CD4-positive, alpha-beta T cell treated with Interleukin-4 for 1 hour (primary cell): ENCODE data around the gene SMIM28.
A peak's percentile ranks its signal among the peaks of the same experiment; 100 is the strongest.
"Not testable (repeated sequence)": the region's sequence is repeated elsewhere in the genome, so short reads cannot be mapped to it uniquely, and the experiment has no call there.

Experiments
- DNase-seq, 2 donors: peaks; one replicate each; pipeline ENCODE4 v3.0.0-alpha.2; 2020 to 2022

SMIM28 gene

DNA sequence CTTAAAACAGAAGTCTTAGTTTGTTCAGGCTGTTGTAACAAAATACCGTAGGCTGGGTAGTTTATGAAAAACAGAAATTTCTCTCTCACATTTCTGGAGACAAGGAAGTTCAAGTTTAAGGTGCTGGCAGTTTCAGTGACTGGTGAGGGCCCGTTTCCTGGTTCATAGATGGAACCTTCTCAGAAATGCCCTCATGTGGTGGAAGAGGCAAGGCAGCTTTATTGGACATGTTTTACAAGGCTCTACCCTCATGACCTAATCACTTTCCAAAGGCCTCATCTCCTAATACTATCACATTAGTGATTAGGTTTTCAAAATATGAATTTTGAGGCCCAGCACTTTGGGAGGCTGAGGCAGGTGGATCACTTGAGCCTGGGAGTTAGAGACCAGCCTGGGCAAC lies 28.7 kb downstream of the SMIM28 start:
- peak in 1 of 2 donors; percentile 14 for DNase-seq

DNA sequence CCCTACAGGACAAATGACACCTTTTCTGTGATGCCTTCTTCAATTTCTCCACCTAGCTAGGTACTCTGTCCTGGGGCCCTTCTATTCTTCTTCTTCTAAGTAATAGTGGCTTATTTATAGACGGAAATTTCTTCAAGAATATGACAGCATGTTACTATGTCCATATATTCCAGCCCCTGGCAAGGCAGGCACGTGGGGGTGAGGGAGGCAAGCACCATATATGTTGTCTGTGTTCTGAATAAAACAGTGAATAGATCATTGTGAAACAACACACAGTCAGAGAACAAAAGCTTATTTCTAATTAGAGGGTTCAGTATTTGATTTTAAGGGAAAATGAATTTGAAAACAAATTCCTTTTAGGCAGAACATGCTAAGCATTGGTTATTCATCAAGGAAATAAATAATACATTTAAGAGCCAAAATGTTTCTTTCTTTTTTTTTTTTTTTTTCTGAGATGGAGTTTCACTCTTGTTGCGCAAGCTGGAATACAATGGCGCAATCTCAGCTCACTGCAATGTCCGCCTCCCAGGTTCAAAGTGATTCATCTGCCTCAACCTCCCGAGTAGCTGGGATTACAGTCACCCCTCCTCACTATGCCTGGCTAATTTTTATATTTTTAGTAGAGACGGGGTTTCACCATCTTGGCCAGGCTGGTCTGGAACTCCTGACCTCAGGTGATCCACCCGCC lies 32.5 kb downstream of the SMIM28 start:
- peak in 1 of 2 donors; percentile 38 for DNase-seq

DNA sequence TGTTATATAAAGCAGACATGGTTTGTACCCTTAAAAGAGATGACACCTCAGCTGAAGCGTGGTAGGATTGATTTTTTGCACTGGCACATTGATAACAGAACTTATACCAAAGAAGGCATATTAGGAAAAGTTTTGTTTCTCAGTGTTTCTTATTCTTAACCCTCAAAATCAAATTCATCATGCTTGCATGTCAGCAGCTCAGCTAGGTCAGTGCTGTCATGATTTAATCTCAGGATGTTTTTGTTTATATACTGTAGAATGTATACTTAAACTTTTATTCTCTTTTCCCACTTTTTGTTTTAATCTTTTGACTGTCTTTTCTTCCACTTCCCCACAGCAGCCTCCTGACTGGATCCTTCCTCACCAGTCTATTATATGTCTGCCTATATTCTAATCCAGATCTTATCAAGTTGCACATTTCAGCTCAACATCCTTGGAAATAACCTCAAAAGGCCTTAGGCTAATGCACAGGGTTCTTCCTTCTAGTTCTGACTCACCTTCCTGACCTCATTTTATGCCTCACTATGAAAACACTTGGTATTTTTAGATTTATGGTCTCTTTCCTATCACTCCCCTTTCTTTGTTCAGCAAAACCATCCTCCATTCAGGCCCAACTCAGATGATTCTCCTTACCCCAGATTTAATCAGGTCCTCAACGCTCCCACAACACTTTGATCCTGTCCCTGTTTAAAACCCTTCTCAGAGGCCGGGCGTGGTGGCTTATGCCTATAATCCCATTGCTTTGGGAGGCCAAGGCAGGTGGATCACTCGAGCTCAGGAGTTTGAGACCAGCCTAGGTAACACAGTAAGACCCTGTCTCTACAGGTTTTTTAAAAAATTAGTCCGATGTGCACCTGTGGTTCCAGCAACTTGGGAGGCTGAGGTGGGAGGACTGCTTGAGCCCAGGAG lies 33.5 kb downstream of the SMIM28 start:
- DNase-seq = no peak

DNA sequence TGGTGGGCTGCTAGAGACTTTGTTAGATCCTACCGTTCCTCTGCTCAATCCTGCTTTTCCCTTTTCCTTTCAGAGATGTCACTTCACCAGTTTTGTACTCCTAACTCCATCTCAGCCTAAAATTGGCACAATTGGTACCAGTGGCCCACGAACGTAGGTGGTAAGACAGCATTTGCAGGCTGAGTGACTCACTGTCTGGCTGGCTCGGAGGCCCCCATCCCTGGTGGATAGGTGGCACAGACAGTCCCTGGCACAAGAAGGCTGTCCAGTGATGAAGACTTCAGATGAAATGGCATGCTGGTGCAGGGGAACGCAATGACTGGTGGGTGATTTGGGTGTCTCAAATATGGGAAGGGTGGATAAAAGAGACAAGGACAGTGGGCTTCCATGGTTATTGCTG lies 37.4 kb downstream of the SMIM28 start:
- no peak for DNase-seq

DNA sequence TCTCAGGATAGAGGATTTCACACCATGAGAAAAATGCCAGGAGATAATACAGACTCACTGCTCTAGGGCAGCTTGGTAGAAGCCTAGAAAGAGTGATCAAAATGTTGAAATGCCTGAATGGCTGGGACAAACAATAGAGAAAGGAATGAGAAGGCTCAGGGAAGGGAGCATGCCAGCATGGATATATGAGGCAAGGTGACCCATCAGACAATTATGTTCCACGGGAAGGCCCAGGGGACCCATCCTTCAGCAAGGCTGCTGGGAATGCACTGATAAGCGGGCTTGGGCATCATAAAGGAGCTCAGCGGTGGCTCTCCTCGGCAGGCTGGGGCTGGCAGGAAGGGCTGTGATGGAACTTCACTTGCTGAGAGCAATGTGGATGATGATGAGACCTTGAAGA lies 38.5 kb downstream of the SMIM28 start:
- DNase-seq = no peak

DNA sequence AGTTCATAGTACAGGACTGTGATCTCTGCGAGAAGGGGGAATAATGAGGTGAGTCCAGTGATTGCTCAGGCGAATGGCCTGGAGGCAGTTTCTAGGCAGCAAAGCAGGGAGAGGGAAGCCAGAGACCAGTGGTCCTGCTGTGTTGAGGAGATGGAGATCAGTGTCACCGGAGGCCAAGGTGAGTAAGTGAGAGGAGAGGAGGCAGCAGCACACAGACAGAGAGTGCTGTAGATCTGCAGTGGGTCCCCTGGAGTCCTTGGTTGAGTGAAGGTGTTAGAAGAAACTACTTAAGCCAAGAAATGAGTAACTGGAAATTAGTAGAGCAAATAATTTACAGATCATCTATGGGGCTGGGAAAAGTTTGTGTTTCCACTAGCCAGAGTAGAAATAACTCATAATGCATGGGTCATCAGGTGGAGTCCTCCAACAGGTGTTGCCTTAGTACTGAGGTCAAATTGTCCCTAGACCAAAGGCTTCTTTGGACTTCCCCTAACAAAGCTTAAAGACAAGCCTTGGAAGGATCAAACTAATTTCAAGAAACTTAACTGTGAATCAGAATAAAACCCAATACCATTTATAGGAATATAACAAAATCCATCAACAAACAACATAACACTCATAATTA lies 39.9 kb downstream of the SMIM28 start:
- no peak for DNase-seq

DNA sequence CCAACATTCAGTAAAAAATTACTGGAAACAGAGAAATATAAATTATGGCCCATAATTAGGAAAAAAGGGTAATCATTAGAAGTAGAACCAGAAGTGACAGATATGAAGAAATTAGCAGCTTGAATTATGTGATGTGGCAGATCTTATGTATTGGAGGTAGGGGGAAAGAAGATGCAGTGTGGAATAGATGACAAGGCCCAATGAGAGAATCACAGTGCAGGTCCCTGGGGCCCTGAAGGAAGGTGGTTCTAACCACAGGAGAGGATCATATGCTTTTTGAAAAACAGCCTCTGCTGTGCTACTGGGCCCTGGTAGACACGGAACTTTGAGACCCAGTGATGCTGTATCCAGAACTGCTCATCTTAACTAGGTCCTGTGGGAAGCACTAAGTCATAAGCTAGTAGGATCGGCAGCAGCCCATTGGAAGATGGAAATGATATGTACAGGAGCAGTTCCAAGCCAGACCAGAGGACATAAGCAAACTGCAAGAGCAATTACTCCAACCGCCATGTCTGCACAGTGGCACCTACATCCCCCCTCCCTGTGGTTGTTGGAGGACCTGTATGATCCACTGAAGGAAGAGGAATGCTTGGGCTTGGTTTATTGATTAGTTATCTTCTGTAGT lies 40.5 kb downstream of the SMIM28 start:
- DNase-seq = no peak

DNA sequence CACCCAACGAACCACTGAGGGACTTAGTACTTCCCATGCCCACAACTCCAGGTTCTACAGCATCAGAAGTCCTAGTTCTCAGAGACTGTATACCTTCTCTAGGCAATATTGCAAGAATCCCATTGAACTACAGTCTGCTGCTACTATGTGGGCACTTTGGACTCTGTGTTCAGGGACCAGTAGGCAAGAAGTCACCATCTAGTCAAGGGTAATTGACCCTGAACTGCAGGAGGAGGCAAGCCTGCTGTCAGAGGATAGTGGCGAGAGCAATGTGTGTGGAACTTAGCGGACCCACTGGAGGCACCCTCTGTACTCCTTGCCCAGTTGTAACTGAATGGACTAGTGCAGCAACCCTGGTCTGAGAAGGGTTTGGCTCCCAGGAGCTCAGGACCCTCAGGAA lies 42.1 kb downstream of the SMIM28 start:
- DNase-seq = no peak

DNA sequence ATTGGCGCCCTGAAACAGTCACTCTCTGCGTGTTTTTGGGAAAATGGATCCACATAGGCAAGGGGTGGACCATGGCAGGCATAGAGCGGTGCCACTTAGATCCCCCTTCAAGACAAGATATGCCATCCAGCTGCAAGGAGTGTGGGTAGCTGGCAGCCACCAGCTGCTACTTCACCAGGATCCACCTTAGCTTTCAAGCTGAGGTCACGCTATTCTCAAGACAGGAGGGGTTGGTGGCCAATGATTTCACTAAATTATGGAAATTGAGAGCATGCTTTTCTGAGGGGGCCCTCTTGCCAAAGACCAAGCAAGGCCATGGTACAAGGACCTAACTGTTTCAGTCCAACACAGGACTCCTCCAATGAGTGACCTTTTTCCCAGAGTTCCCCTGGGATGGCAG lies 42.7 kb downstream of the SMIM28 start:
- no peak for DNase-seq

DNA sequence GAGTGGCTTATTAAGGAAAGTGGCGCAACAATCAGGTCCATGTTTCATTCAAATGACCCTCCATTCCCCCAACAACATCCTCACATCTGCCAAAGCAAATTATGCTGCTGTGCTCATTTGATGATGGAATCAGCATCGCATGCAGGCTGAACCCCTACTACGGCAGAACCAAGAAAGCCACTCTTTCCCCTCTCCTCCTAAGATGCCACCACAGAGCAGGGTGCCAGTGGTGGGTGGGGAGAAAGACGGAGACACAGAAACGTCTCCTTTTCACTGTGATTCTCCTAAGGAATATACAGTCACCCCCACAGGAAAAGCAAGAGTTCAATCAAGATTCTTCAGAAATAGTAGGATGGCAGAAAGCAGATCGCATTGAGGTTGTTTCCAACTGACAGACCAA lies 43.4 kb downstream of the SMIM28 start:
- DNase-seq = no peak

DNA sequence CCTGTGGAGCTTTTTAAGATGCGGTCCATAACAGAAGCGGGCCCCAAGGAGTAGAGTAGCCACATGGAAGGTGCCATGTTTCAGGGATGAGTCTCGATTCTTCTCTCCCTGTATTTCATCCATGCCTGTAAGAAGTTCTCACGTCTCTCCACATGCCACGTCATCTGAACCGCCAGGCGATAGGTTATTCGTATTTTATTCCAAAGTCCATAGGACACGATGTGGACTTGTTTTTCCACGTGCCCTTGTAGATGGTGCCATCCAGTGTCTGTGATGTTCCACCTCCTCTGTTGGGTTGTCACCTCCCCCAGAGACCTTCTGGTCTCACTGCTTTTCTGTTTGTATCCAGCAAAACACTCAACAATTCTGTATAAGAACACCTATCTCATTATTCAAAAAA lies 43.9 kb downstream of the SMIM28 start:
- no peak for DNase-seq

DNA sequence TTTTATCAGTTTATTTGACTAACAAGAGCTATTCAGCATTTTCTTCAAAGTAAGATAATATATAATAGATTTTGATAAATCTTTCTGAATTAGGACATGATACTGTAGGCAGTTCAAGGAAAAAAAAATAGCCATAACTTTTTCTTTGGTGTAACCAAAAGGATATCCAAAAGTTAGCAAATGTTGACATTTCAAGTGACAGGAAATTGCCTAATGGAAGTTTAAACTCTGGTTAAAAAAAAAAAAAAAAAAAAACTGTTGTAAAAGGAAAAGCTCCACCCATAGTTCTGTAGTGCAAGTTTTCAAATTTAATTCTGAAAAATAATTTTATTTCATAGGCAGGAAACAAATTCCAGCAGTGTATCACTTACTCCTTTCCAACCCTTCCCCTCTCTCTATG lies 45.2 kb downstream of the SMIM28 start:
- DNase-seq = no peak

DNA sequence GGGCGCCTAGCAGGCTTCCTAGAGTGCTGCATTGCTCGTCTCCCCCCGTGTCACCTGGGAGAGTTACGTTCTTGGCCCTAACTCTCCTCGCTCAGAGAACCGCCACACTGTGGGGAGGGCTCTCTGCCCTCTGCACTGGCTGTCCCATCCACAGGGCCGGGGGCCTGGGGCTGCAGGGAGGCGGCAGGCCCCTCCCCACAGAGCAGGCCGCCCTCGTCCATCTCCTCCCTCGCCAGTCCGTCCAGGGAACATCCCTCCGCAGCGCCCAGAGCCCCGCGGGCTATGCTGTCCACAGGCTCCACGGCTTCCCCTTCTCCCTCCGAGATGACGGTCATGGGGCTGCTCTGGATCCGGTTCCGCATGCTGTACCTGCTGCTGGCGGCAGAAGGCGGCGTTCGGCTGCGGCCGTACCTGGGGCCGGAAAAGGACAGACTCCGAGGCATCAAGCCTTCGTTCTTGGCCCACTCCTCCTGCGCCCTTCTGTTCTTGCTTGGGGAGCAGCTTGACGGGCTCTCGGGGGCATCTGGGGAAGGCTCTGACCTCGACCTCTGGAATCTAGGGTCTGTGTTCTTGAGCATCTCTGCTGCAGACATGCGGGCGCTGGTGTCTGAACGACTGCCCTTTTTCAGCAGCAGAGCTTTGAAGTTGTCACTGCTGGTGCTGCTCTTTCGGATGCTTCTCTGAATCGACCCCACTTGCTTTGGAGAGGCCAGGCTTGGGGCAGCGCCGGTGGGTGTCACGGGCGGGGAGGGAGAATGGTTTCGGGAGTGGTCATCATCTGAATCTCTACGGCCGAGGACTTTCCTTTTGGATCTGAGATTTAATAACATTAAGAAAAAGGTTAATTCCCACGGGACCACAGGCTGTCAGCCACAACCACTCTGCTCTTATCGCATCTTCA lies 46.5 kb downstream of the SMIM28 start:
- no peak for DNase-seq

DNA sequence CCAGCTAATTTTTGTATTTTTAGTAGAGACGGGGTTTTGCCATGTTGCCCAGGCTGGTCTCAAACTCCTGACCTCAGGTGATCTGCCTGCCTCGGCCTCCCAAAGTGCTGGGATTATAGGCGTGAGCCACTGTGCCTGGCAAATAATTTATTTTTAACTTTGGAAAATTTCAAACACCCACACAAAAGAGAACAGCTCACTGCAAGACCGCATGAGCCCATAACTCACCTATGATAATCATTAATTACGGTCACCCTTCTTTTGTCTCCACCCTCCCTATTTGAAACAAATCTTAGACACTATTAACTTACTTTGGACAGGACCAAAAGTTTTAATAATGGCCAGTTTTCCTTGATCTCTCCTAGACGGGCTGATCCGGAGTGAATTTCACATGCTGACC lies 47.6 kb downstream of the SMIM28 start:
- not testable (repeated sequence) for DNase-seq

DNA sequence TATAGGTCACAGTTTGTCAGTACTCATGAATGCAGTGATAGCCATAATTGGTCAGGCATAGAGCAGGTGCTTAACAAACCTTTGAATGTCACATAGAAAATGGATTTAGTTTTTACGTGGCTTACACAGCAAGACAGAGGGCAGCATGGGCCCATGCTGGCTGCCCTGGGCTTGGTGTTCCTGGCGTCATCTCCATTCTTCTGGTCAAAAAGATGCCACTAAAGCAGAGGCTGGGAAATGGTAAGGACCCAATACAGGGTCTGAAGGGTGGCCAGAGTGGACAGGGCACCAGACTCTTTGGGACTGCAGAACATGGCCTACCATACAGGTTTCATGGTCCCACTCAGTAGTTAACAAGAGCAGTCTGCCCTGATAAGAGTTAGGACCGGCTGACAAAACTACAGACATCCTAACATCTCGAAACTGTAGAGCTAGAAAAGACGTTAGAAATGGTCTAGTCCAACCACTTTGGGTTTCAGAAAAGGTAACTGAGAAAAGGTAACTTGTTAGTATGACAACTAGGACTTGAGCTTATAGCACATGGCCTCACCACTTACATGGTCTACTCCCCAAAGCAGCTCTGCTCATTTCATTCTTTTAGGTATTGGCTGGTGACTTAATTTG lies 48.9 kb downstream of the SMIM28 start:
- DNase-seq = no peak

DNA sequence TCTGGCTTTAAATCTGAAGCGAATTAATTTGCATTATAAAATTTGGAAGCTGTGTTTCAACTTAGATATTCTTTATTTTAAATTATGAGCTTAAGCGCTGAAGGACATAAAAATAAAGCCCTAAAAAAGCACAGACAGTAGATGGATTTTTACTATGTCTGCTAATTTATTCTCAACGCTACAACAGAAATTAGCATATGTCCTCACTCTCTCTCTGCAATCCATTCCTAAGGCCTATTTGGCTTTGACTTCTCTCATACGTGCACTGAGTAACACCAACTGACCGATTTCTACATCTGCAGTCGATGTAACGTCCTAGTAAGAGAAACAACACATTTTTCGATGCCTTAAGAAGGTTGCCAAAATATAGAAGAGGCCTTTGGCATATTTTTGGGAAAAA lies 50.0 kb downstream of the SMIM28 start:
- no peak for DNase-seq

DNA sequence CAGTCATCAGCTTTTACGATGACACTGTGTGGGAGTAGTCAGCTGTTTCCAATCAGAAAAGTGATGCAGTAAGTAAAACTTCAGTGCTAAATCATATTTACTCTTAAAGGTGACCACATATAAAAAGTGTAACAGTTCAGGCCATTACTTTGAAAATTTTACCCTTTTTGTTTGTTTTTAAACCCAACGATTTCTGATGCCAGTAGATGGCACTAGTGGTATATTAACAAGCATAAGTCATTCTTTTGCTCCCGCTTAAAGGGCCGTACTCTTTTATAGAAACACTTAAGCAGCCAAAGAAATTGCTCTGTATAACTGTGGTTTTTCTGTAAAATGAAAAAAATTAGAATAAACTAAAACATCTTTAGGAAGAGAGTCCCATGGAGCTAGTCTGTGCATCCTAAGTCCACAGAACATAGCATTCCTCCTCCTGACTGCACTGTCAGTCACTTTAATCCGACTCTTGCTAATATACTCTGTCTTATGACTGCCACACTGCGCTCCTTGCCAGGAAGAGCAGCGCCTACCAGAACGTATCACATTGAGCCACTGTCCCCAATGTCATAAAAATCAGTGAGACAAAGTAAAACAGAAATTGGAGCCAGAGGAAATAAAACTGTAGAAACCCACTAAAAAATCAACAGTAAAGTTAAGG lies 51.4 kb downstream of the SMIM28 start:
- peak in 1 of 2 donors; percentile 65 for DNase-seq

DNA sequence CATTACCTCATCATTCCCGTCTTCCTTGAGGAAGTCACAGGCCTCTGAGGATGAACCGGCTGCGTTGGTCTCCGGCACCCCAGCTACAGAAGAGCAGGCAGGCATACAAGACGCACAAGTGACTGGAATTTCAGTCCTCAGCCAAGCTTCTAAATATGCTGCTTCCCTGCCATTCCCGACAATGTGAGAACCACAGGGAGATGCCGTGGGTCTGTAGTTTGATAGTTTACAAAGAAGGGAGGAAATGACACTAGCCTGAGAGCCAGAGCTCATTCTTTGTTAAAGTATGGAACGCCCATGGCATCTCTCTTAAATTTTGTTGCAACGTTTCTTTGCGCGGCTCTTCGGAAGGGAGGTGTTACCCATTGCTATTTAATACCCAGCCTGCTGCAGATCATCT lies 52.1 kb downstream of the SMIM28 start:
- DNase-seq = no peak

DNA sequence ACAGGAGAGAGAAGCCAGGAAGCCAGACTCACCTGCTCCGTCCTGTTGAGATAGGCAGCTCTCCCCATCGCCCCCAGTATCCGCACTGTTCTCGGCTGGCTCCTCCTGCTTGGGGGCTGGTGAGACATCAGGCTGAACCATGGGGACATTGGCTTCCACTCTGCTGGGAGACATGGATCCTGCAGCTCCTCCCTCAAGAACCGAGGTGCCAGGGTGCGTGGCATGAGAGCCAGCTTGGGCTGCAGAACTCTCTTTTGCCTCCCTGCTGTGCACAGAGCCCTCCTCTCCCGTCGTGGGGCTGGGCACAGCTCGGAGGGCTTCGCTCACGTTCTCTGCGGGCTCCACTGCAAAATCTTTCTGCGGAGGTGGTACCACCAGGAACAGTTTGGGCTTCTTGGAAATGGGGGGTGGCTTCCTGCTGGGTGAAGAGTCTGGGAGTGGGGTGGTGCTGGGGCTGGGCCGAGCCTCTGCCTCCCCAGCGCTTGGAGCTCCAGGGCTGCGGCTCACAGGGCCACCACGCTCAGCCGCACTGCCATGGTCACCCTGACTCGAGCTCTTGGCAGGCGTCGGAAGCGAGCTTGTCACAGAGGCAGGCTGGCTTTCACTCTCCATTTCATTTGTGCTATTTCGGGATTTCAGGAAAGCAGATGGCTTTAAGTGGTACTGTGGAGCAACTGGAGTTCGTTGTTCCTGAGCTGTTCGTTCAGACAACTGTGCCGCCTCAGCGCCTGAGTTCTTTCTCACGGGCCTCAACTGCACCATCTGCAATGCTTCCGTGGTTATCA lies 52.8 kb downstream of the SMIM28 start:
- DNase-seq = no peak
